ENCODE data around the gene KIAA0232. TPM values are rescaled to one million over a fixed set of nuclear protein-coding genes. Genes with fewer than 3 reads are reported as not detected.

The KIAA0232 gene
- total and polyA plus RNA-seq, 9 of the 15 experiments (the other 6 are each of a cell fraction or from before 2014, with no cell fraction given), result 3.5 to 17.4 (median 13.0) TPM

DNA sequence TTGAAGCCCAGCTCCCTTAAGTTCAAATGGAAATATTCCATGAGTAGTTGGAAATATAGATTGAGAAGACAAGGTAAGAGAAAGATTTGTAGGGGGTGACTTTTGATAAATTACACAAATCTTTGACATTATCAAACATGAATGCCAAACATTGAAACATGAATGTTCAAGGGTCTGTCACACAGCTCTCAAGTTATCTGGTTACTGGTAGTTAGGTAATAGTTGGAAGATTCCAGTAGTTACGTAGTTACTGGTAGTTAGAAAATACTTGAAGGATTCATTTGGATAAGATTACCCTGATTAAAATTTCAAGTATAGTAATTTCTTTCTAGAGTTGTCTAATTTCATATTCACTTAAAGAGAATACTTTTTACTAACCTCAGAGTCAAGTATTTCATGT lies 20.7 kb downstream of the KIAA0232 start:
- Histone ChIP-seq H3K36me3 (ENCODE audit: control insufficient read depth, insufficient read depth, low read length) (peaks cover 38% of the 10 kb centered on the region; the same call in 2 of the 3 replicates), H3K4me1 (replicated peaks in 1 of 2; ENCODE audit: control insufficient read depth in 2 of 2, insufficient read depth in 2 of 2, low read length in 2 of 2) (peaks cover 3 to 19% of the 10 kb centered on the region in 2 experiments), H2AFZ (ENCODE audit: low read depth, low read length) (no peak overlapping the region), H3K9ac (ENCODE audit: insufficient read depth in 1 of 2, low read depth in 2 of 2, low read length in 2 of 2) (no peak overlapping the region), H3K27ac (ENCODE audit: extremely low read depth, low read depth, low read length) (no peak overlapping the region), H3K9me1 (ENCODE audit: control insufficient read depth, insufficient read depth, low read length) (peaks cover 8% of the 10 kb centered on the region), H3K27me3 (ENCODE audit: control insufficient read depth in 2 of 2, insufficient read depth in 2 of 2, low read length in 2 of 2) (no peaks in the 10 kb centered on the region), H3K79me2 (ENCODE audit: control insufficient read depth, insufficient read depth, low read length) (peaks cover 95% of the 10 kb centered on the region), H3K4me2 (ENCODE audit: insufficient read depth, low read length) (no peak overlapping the region), H3K9me3 (replicated peaks; ENCODE audit: control insufficient read depth, insufficient read depth, low read depth, low read length) (no peaks in the 10 kb centered on the region), H4K20me1 (replicated peaks; ENCODE audit: control insufficient read depth, insufficient read depth, low read length) (peaks cover 8% of the 10 kb centered on the region; the same call in 1 of the 2 replicates), H3K4me3 (no peak overlapping the region)
- no TSS peak for BruUV-seq (replicated peaks)
- TF ChIP-seq SMAD4 (CRISPR knock-in tag; conservative IDR thresholded peaks at IDR 0.05), result no peak
- no peak for TF ChIP-seq FOXA3 (CRISPR knock-in tag; conservative IDR thresholded peaks at IDR 0.05 in 1 of 2, IDR thresholded peaks at IDR 0.05 in 1 of 2)
- no peak for DNase-seq (ENCODE audit: extremely low read depth in 1 of 4, low spot score in 3 of 4)
- in situ Hi-C loops (cut with MboI), result no loop called here
- FAIRE-seq, result no peak
- ATAC-seq, result no peak
- ChIA-PET CTCF (ENCODE audit: low intra/inter-chr PET ratio) (no interaction called here), POLR2A (interaction anchor here (0.6 to 1.5 kb wide), 5 partner anchors 9 to 73 kb away, joined by 3 read pairs; no protein-coding TSS in a partner anchor)
- WGBS (ENCODE audit: insufficient coverage, low coverage, missing lambda C conversion rate), result 100% methylated on average over 1 of the region's 1 CpG
- intact Hi-C loops (cut with micrococcal nuclease), result no loop called here

DNA sequence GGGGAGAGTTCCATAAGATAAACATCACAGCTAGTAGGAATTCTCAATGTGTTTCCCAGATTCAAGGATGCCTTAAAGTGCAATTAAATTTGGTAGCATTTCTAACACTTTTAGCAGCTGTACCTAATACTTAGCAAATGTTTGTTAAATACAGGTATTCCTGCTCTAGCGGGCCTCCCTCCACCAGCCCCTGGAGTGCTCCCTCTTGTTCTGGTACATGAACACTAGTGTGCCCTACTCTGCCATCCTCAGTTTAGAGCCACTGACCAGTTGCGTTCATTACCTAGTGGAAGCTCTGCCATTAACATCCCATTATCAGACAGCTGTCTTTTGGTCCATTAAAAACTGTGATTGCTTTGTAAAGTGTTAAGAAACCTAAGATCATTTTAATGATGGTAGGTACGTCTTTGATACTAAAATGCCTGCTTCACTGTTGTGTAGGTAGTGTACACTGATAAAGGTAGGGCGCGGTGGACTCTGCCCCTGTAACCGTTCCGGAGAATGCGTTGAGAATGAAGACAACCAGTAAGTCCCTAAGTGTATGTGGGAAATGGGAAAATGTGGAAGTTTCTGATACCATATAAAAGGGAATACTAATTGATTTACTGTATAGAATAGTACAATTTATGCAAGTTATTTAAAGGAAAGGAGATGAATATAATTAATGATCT lies 21.7 kb downstream of the KIAA0232 start:
- DNase-seq (ENCODE audit: extremely low read depth in 1 of 4, low spot score in 3 of 4), result no peak
- H3K27me3 ChIP-seq (ENCODE audit: control insufficient read depth in 2 of 2, insufficient read depth in 2 of 2, low read length in 2 of 2), result no peaks in the 10 kb centered on the region
- H4K20me1 ChIP-seq (replicated peaks; ENCODE audit: control insufficient read depth, insufficient read depth, low read length), result peaks cover 6% of the 10 kb centered on the region; the same call in 1 of the 2 replicates
- POLR2A ChIA-PET, result interaction anchor here (1.5 to 1.9 kb wide), 2 partner anchors 19 to 48 kb away, joined by 3 to 5 read pairs; no protein-coding TSS in a partner anchor
- no peak overlapping the region for H3K27ac ChIP-seq (ENCODE audit: extremely low read depth, low read depth, low read length)
- H3K9ac ChIP-seq (ENCODE audit: insufficient read depth in 1 of 2, low read depth in 2 of 2, low read length in 2 of 2), result no peak overlapping the region
- peaks cover 32% of the 10 kb centered on the region; the same call in 2 of the 3 replicates for H3K36me3 ChIP-seq (ENCODE audit: control insufficient read depth, insufficient read depth, low read length)
- no peaks in the 10 kb centered on the region for H3K9me3 ChIP-seq (replicated peaks; ENCODE audit: control insufficient read depth, insufficient read depth, low read depth, low read length)
- peaks cover 95% of the 10 kb centered on the region for H3K79me2 ChIP-seq (ENCODE audit: control insufficient read depth, insufficient read depth, low read length)
- no peak overlapping the region for H3K4me2 ChIP-seq (ENCODE audit: insufficient read depth, low read length)
- H2AFZ ChIP-seq (ENCODE audit: low read depth, low read length), result no peak overlapping the region
- in situ Hi-C loops (cut with MboI), result no loop called here
- WGBS (ENCODE audit: insufficient coverage, low coverage, missing lambda C conversion rate), result 83% methylated on average over 8 of the region's 8 CpGs
- no peak overlapping the region for H3K4me3 ChIP-seq
- intact Hi-C loops (cut with micrococcal nuclease), result no loop called here
- no peak for ATAC-seq
- no peak for FAIRE-seq
- BruUV-seq (replicated peaks), result no TSS peak
- CTCF ChIA-PET (ENCODE audit: low intra/inter-chr PET ratio), result interaction anchor here (0.6 kb wide), 1 partner anchor 30 kb away, joined by 3 read pairs; no protein-coding TSS in a partner anchor
- H3K4me1 ChIP-seq (replicated peaks in 1 of 2; ENCODE audit: control insufficient read depth in 2 of 2, insufficient read depth in 2 of 2, low read length in 2 of 2), result peaks cover 3 to 28% of the 10 kb centered on the region in 2 experiments
- H3K9me1 ChIP-seq (ENCODE audit: control insufficient read depth, insufficient read depth, low read length), result peaks cover 8% of the 10 kb centered on the region
- TF ChIP-seq EGR1 (conservative IDR thresholded peaks at IDR 0.05), result no peak
- TF ChIP-seq, protein P1, sequence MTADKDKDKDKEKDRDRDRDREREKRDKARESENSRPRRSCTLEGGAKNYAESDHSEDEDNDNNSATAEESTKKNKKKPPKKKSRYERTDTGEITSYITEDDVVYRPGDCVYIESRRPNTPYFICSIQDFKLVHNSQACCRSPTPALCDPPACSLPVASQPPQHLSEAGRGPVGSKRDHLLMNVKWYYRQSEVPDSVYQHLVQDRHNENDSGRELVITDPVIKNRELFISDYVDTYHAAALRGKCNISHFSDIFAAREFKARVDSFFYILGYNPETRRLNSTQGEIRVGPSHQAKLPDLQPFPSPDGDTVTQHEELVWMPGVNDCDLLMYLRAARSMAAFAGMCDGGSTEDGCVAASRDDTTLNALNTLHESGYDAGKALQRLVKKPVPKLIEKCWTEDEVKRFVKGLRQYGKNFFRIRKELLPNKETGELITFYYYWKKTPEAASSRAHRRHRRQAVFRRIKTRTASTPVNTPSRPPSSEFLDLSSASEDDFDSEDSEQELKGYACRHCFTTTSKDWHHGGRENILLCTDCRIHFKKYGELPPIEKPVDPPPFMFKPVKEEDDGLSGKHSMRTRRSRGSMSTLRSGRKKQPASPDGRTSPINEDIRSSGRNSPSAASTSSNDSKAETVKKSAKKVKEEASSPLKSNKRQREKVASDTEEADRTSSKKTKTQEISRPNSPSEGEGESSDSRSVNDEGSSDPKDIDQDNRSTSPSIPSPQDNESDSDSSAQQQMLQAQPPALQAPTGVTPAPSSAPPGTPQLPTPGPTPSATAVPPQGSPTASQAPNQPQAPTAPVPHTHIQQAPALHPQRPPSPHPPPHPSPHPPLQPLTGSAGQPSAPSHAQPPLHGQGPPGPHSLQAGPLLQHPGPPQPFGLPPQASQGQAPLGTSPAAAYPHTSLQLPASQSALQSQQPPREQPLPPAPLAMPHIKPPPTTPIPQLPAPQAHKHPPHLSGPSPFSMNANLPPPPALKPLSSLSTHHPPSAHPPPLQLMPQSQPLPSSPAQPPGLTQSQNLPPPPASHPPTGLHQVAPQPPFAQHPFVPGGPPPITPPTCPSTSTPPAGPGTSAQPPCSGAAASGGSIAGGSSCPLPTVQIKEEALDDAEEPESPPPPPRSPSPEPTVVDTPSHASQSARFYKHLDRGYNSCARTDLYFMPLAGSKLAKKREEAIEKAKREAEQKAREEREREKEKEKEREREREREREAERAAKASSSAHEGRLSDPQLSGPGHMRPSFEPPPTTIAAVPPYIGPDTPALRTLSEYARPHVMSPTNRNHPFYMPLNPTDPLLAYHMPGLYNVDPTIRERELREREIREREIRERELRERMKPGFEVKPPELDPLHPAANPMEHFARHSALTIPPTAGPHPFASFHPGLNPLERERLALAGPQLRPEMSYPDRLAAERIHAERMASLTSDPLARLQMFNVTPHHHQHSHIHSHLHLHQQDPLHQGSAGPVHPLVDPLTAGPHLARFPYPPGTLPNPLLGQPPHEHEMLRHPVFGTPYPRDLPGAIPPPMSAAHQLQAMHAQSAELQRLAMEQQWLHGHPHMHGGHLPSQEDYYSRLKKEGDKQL (CRISPR knock-in tag; IDR thresholded peaks at IDR 0.05; ENCODE audit: borderline replicate concordance), result no peak
- TF ChIP-seq ZNF174 (CRISPR knock-in tag; IDR thresholded peaks at IDR 0.05), result no peak
- TF ChIP-seq ZNF764 (CRISPR knock-in tag; IDR thresholded peaks at IDR 0.05; ENCODE audit: low read depth), result no peak

Measured in K562 (cell line).